Right atrium auricular region (tissue), 2 donors: ENCODE results near the gene FAAP100. TPM values are rescaled to one million over a fixed set of nuclear protein-coding genes. Genes with fewer than 3 reads are reported as not detected.

ENCODE experiments used
- DNase-seq: peaks from one replicate; pipeline ENCODE4 v3.0.0-alpha.2; 2019; ENCODE audit warnings: low spot score
- H3K27ac ChIP-seq, 2 donors: fragments of 200-600 bp; sonication (generic); 1 replicate in 1 of 2; 2 replicates in 1 of 2; pipeline ENCODE4 v1.5.1; 2016 to 2019
- H3K27me3 ChIP-seq, 2 donors: fragments of 200-600 bp; sonication (generic); one replicate each; pipeline versions ENCODE4 v1.5.1 to v1.6.0; 2017 to 2019
- H3K36me3 ChIP-seq: fragments of 200-600 bp; sonication (generic); one replicate; pipeline ENCODE4 v1.5.1; 2016
- H3K4me1 ChIP-seq, 2 donors: fragments of 200-600 bp; sonication (generic); one replicate each; pipeline versions ENCODE4 v1.5.1 to v1.6.0; 2017 to 2019
- H3K4me3 ChIP-seq, 2 donors: fragments of 200-600 bp; sonication (generic); 1 replicate in 1 of 2; 2 replicates in 1 of 2; pipeline ENCODE4 v1.5.1; 2017 to 2019; ENCODE audit warnings: mild to moderate bottlenecking in 1 of 2, moderate library complexity in 1 of 2
- H3K9me3 ChIP-seq, 2 donors: fragments of 200-600 bp; sonication (generic); one replicate each; pipeline ENCODE4 v1.5.1; 2019
- CTCF ChIP-seq, 2 donors: fragments of 200-600 bp; sonication (generic); IDR thresholded peaks; one replicate each; pipeline ENCODE4 v1.5.1; 2019; ENCODE audit warnings: antibody characterized with exemption in 2 of 2
- total RNA-seq, 2 donors: library from RNA; depleted of rRNA; stranded (reverse); fragments of >200 nt; gene quantifications; one replicate each; pipeline ENCODE4 v1.1.0, GENCODE V29; 2016

Gene FAAP100
- total RNA-seq, 2 donors from 2014 or later: 12.8 to 13.7 TPM

GRCh38 chr17:81492706-81493105, 59.4 kb downstream of the FAAP100 start:
- Histone ChIP-seq H3K27ac (no peak overlapping the region), H3K4me3 (no peak overlapping the region), H3K4me1 (peaks cover 0 to 21% of the 10 kb centered on the region in 2 donors), H3K36me3 (no peaks in the 10 kb centered on the region), H3K27me3 (no peaks in the 10 kb centered on the region), H3K9me3 (no peaks in the 10 kb centered on the region)
- DNase-seq: no peak
- TF ChIP-seq CTCF (IDR thresholded peaks at IDR 0.05): no peak

- Histone ChIP-seq H3K9me3 (no peaks in the 10 kb centered on the region), H3K27ac (no peak overlapping the region), H3K4me3 (no peak overlapping the region), H3K4me1 (peaks cover 0 to 26% of the 10 kb centered on the region in 2 donors), H3K36me3 (no peaks in the 10 kb centered on the region), H3K27me3 (no peaks in the 10 kb centered on the region)
- no peak for TF ChIP-seq CTCF (IDR thresholded peaks at IDR 0.05)
- DNase-seq: no peak
These were observed 60.0 kb downstream of the FAAP100 start for GRCh38 chr17:81492202-81492601.

GRCh38 chr17:81491761-81492160, 60.4 kb downstream of the FAAP100 start:
- no peak overlapping the region for H3K4me3 ChIP-seq
- peaks cover 0 to 26% of the 10 kb centered on the region in 2 donors for H3K4me1 ChIP-seq
- H3K9me3 ChIP-seq: no peaks in the 10 kb centered on the region
- H3K27me3 ChIP-seq: no peaks in the 10 kb centered on the region
- no peaks in the 10 kb centered on the region for H3K36me3 ChIP-seq
- TF ChIP-seq CTCF (IDR thresholded peaks at IDR 0.05): no peak
- DNase-seq: no peak
- no peak overlapping the region for H3K27ac ChIP-seq

GRCh38 chr17:81491181-81491581, 61.0 kb downstream of the FAAP100 start:
- no peak for TF ChIP-seq CTCF (IDR thresholded peaks at IDR 0.05)
- DNase-seq: no peak
- no peaks in the 10 kb centered on the region for H3K36me3 ChIP-seq
- H3K9me3 ChIP-seq: no peaks in the 10 kb centered on the region
- H3K4me1 ChIP-seq: peaks cover 0 to 26% of the 10 kb centered on the region in 2 donors
- no peaks in the 10 kb centered on the region for H3K27me3 ChIP-seq
- no peak overlapping the region for H3K4me3 ChIP-seq
- no peak overlapping the region for H3K27ac ChIP-seq

- H3K4me3 ChIP-seq: no peak overlapping the region
- no peaks in the 10 kb centered on the region for H3K36me3 ChIP-seq
- H3K27me3 ChIP-seq: no peaks in the 10 kb centered on the region
- no peak for DNase-seq
- peaks cover 0 to 26% of the 10 kb centered on the region in 2 donors for H3K4me1 ChIP-seq
- H3K27ac ChIP-seq: no peak overlapping the region
- TF ChIP-seq CTCF (IDR thresholded peaks at IDR 0.05): no peak
- H3K9me3 ChIP-seq: no peaks in the 10 kb centered on the region
These were observed 61.9 kb downstream of the FAAP100 start for GRCh38 chr17:81489998-81490992.

Other genes starting within 250 kb of the FAAP100 start
- 10 to 100 TPM in 1 of 2 donors, 1 to 10 TPM in 1; 5.8 to 12.7 TPM for gene BAHCC1, start 156.9 kb downstream of the FAAP100 start, total RNA-seq
- 1,000 to 10,000 TPM; 1,076 to 1,610 TPM for gene ACTG1, start 39.6 kb downstream of the FAAP100 start, total RNA-seq
- under 1 TPM; 0.63 to 0.74 TPM for gene FSCN2, start 24.0 kb downstream of the FAAP100 start, total RNA-seq
- 10 to 100 TPM; 69.3 to 70.4 TPM for gene NPLOC4, start 84.8 kb upstream of the FAAP100 start, total RNA-seq
- gene TSPAN10, start 84.8 kb upstream of the FAAP100 start, total RNA-seq: not detected
- not detected for gene PDE6G, start 104.2 kb upstream of the FAAP100 start, total RNA-seq
- gene OXLD1, start 114.3 kb upstream of the FAAP100 start, total RNA-seq: 10 to 100 TPM; 19.3 to 19.6 TPM
- 1 to 10 TPM; 3.8 to 5.1 TPM for gene CCDC137, start 114.4 kb upstream of the FAAP100 start, total RNA-seq
- 10 to 100 TPM; 20.3 to 22.2 TPM for gene ARL16, start 131.4 kb upstream of the FAAP100 start, total RNA-seq
- 10 to 100 TPM; 33.7 to 59.5 TPM for gene HGS, start 131.7 kb upstream of the FAAP100 start, total RNA-seq
- 100 to 1,000 TPM in 1 of 2 donors, 10 to 100 TPM in 1; 87.9 to 127 TPM for gene MRPL12, start 151.0 kb upstream of the FAAP100 start, total RNA-seq
- 10 to 100 TPM in 1 of 2 donors, 1 to 10 TPM in 1; 6.6 to 18.2 TPM for gene SLC25A10, start 159.9 kb upstream of the FAAP100 start, total RNA-seq